ENCODE data around the gene TASOR2.

The TASOR2 gene

GRCh38 chr10:5655121-5655520 lies 29.5 kb upstream of the TASOR2 start:
- TF ChIP-seq CTCF (conservative IDR thresholded peaks at IDR 0.05; ENCODE audit: low read depth, low read length): no peak
- H3K4me3 ChIP-seq (ENCODE audit: low read depth, low read length): no peak overlapping the region
- no peak for DNase-seq (ENCODE audit: low read depth)

- no peak overlapping the region for H3K4me3 ChIP-seq (ENCODE audit: low read depth, low read length)
- no peak for DNase-seq (ENCODE audit: low read depth)
- no peak for TF ChIP-seq CTCF (conservative IDR thresholded peaks at IDR 0.05; ENCODE audit: low read depth, low read length)
Measured at GRCh38 chr10:5656737-5657579, 27.7 kb upstream of the TASOR2 start.

- DNase-seq (ENCODE audit: low read depth): no peak
- TF ChIP-seq CTCF (conservative IDR thresholded peaks at IDR 0.05; ENCODE audit: low read depth, low read length): no peak
- no peak overlapping the region for H3K4me3 ChIP-seq (ENCODE audit: low read depth, low read length)
Measured at GRCh38 chr10:5658871-5659618, 25.6 kb upstream of the TASOR2 start.

GRCh38 chr10:5659702-5660528 lies 24.7 kb upstream of the TASOR2 start:
- no peak for TF ChIP-seq CTCF (conservative IDR thresholded peaks at IDR 0.05; ENCODE audit: low read depth, low read length)
- DNase-seq (ENCODE audit: low read depth): peak; percentile 73
- H3K4me3 ChIP-seq (ENCODE audit: low read depth, low read length): no peak overlapping the region

- no peak overlapping the region for H3K4me3 ChIP-seq (ENCODE audit: low read depth, low read length)
- DNase-seq (ENCODE audit: low read depth): no peak
- TF ChIP-seq CTCF (conservative IDR thresholded peaks at IDR 0.05; ENCODE audit: low read depth, low read length): no peak
Measured at GRCh38 chr10:5661043-5661442, 23.6 kb upstream of the TASOR2 start.

- no peak for DNase-seq (ENCODE audit: low read depth)
- no peak for TF ChIP-seq CTCF (conservative IDR thresholded peaks at IDR 0.05; ENCODE audit: low read depth, low read length)
Measured at GRCh38 chr10:5662708-5663579, 21.7 kb upstream of the TASOR2 start.

More at GRCh38 chr10:5662708-5663579, 21.7 kb upstream of the TASOR2 start:
- no peak overlapping the region for H3K4me3 ChIP-seq (ENCODE audit: low read depth, low read length)
